SIG-M5 treated with dmso at 0.1 percent for 504 hours (cell line): ENCODE results near the gene CLDN2.

Experiments
- DNase-seq: peaks from one replicate; lab custom pipeline; 2025; ENCODE audit not compliant: unreplicated experiment; lab: John Stamatoyannopoulos, UW

The CLDN2 gene

GRCh38 chrX:106955004-106955772 lies 35.0 kb downstream of the CLDN2 start:
- no peak for DNase-seq

- DNase-seq = no peak
Measured at GRCh38 chrX:106957856-106958255, 37.7 kb downstream of the CLDN2 start.

GRCh38 chrX:106959901-106960300 lies 39.7 kb downstream of the CLDN2 start:
- DNase-seq = peak; percentile 3

GRCh38 chrX:106963111-106963510 lies 42.9 kb downstream of the CLDN2 start:
- no peak for DNase-seq

GRCh38 chrX:106964290-106964689 lies 44.1 kb downstream of the CLDN2 start:
- DNase-seq = no peak

- peak; percentile 36 for DNase-seq
Measured at GRCh38 chrX:106966547-106966946, 46.3 kb downstream of the CLDN2 start.

- DNase-seq = no peak
Measured at GRCh38 chrX:106972896-106973295, 52.7 kb downstream of the CLDN2 start.

GRCh38 chrX:106973433-106974149 lies 53.4 kb downstream of the CLDN2 start:
- no peak for DNase-seq

GRCh38 chrX:106976416-106976815 lies 56.2 kb downstream of the CLDN2 start:
- no peak for DNase-seq
